Activated CD4-positive, alpha-beta T cell treated with anti-CD3 and anti-CD28 coated beads for 36 hours (primary cell): ENCODE results near the gene BCL7A. TPM values are rescaled to one million over a fixed set of nuclear protein-coding genes. Genes with fewer than 3 reads are reported as not detected.
A peak's percentile ranks its signal among the peaks of the same experiment; 100 is the strongest.

ENCODE experiments used
- ATAC-seq: fragments of 200-7000 bp; cut with Tn5 transposase; one replicate; pipeline ENCODE4 v1.10.0; 2021; ENCODE audit warnings: mild to moderate bottlenecking, moderate library complexity
- CTCF ChIA-PET: fragments of 350-600 bp; sonication (Branson Sonifier 250); formaldehyde crosslinking; loops from one replicate; lab custom pipeline; 2021; ENCODE audit warnings: antibody characterized with exemption; lab: Charles Lee
- POLR2A ChIA-PET: fragments of 350-600 bp; sonication (Branson Sonifier 250); formaldehyde crosslinking; loops from one replicate; lab custom pipeline; 2021; ENCODE audit warnings: antibody characterized with exemption, inconsistent platforms; lab: Charles Lee
- DNase-seq: peaks from one replicate; pipeline ENCODE4 v3.0.0-alpha.2; 2020
- H3K27ac Mint-ChIP-seq: one replicate; pipeline ENCODE4 v1.8.0; 2021; ENCODE audit warnings: mixed read lengths
- H3K27me3 Mint-ChIP-seq: one replicate; pipeline ENCODE4 v1.8.0; 2021; ENCODE audit warnings: mixed read lengths
- H3K36me3 Mint-ChIP-seq: one replicate; pipeline ENCODE4 v1.8.0; 2021; ENCODE audit warnings: low read depth, mixed read lengths
- H3K4me1 Mint-ChIP-seq: one replicate; pipeline ENCODE4 v1.8.0; 2021; ENCODE audit warnings: mixed read lengths
- H3K4me3 Mint-ChIP-seq: one replicate; pipeline ENCODE4 v1.8.0; 2021; ENCODE audit warnings: mild to moderate bottlenecking, moderate library complexity, mixed read lengths
- H3K9me3 Mint-ChIP-seq: one replicate; pipeline ENCODE4 v1.8.0; 2021; ENCODE audit warnings: low read depth, mixed read lengths
- intact Hi-C, 2 experiments: fragments of 100-400 bp; cut with DNase I in 1 of 2; cut with micrococcal nuclease in 1 of 2; formaldehyde crosslinking; loops; one replicate each; pipeline versions ENCODE4 v1.14.2 to v1.15.1; 2022 to 2024; cut with DNase I, micrococcal nuclease
- total RNA-seq, 2 experiments: library from RNA; stranded (reverse); gene quantifications; one replicate each; pipeline ENCODE4 v1.2.3, GENCODE V29; 2021

BCL7A gene
- 1 to 10 TPM; 6.4 to 6.6 TPM for total RNA-seq

DNA sequence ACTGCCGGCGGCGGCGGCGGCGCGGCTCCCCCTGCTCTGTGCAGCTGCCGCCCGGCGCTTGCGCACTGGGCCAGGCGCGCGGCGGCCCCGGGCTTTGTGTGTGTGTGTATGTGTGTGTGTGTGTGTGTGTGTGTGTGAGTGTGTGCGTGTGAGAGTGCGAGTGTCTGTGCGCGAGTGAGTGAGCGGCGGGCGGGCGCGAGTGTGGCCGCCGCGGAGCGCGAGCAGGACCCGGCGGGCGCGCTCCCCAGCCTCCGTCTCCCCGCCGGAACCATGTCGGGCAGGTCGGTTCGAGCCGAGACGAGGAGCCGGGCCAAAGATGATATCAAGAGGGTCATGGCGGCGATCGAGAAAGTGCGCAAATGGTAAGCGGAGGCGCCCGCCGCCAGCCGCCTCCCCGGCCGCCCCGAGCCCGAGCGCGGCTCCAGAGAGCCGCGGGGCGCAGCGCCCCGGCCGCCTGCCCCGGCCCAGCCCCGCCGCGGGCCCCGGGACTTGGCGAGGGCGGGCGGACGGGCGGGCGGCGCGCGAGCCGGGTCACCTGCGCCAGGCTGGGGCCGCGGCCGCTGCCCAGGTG is at the start of gene BCL7A:
Gene BCL7A (plus strand): TSS at position 63 of the 571 bp plus-strand sequence. CDS start 208 bp downstream, at position 271.
- no peaks in the 10 kb centered on the region for H3K36me3 Mint-ChIP-seq
- peak within 1 kb of the TSS; percentile 78 for H3K27ac Mint-ChIP-seq
- no peaks in the 10 kb centered on the region for H3K9me3 Mint-ChIP-seq
- ChIA-PET CTCF (interaction anchor here (1.4 kb wide), 1 partner anchor 30 kb away, joined by 4 read pairs; no protein-coding TSS in a partner anchor), POLR2A (no interaction called here)
- intact Hi-C loops, result loop anchor here (1.0 to 2.0 kb wide), 3 partner anchors 29 to 104 kb away; partner anchors contain the start of gene CFAP251 (in 2 of the 2)
- H3K4me3 Mint-ChIP-seq, result peak within 1 kb of the TSS; percentile 85
- peaks cover 13% of the 10 kb centered on the region for H3K27me3 Mint-ChIP-seq
- ATAC-seq (peak; percentile 83), DNase-seq (peak; percentile 75)
- peaks cover 5% of the 10 kb centered on the region for H3K4me1 Mint-ChIP-seq

DNA sequence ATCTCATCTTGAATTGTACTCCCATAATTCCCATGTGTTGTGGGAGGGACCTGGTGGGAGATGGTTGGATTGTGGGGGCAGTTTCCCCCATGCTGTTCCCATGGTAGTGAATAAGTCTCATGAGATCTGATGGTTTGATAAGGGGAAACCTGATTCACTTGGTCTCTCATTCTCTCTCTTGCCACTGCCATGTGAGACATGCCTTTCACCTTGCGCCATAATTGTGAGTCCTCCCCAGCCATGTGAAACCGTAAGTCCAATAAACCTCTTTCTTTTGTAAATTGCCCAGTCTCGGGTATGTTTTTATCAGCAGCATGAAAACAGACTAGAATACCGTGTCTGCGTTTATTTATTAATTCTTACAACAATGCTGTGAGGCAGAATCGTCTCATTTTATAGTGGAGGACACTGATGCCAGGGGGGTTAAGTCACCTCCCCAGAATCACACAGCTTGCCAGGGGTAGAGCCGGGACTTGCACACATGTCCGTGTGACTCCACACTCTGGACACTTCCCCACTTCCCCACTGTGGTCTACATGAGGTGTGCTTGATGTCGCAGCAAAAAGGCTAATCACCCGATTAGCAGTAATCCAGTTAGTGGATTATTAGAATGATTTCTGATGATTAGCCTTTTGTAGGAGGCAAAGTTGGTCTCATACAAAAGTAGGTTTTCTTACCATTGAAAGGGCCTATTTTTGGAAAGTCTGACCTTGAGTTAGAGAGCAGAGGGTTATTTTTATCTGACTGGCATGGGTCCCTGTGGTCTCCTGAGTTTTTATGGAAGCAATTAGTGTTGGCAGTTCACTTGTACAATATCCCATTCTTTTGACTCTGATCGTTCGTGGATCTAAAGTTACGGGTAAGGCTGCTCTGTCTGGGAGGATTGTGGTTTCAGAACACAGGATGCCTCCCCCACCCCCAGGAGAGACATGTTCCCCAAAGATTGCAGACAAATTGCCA is 47.4 kb upstream of the BCL7A start:
- no peaks in the 10 kb centered on the region for H3K4me1 Mint-ChIP-seq
- ChIA-PET POLR2A (no interaction called here), CTCF (no interaction called here)
- no peaks in the 10 kb centered on the region for H3K27me3 Mint-ChIP-seq
- DNase-seq (no peak), ATAC-seq (no peak)
- H3K4me3 Mint-ChIP-seq, result no peak overlapping the region
- H3K27ac Mint-ChIP-seq, result no peak overlapping the region
- H3K9me3 Mint-ChIP-seq, result peaks cover 11% of the 10 kb centered on the region
- intact Hi-C loops, result no loop called here
- H3K36me3 Mint-ChIP-seq, result peaks cover 4% of the 10 kb centered on the region

DNA sequence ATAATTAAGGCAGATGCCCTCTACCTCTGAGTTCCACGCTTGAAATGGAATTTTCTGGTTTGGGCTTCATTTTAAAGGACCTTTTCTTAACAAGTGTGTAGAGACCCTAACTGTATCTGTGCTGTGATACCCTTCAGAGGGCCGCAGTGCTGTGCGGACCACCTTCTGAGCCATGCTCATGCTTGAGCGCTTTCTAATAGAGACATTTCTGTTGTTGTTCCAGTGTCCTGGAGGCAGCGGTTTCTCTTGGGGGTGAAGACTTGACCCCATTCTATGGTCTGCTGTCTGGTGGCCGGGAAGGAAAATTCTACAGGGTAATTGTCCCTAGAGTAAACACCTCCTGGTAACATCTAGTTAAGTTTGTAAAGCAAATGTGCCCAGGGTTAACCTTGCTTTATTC is 46.7 kb upstream of the BCL7A start:
- CTCF ChIA-PET, result no interaction called here

DNA sequence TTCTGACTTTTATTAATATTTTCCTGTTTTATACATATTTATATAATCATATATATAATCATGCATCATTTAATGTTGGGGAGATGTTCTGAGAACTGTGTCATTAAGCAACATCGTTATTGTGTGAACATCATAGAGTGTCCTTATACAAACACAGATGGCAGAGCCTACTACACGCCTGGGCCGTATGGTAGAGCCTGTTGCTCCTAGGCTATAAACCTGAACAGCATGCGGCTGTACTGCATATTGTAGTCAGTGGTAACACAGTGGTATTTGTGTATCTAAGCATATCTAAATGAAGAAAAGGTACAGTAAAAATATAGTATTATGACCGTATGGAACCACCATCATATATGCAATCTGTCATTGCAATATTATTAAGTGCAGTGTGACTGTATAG is 44.7 kb upstream of the BCL7A start:
- POLR2A ChIA-PET, result no interaction called here

More for the DNA sequence above, 46.7 kb upstream of the BCL7A start:
- DNase-seq (no peak), ATAC-seq (no peak)
- POLR2A ChIA-PET, result no interaction called here
- Mint-ChIP-seq H3K4me1 (no peaks in the 10 kb centered on the region), H3K36me3 (peaks cover 4% of the 10 kb centered on the region), H3K27me3 (no peaks in the 10 kb centered on the region), H3K27ac (no peak overlapping the region), H3K4me3 (no peak overlapping the region), H3K9me3 (peaks cover 11% of the 10 kb centered on the region)
- intact Hi-C loops, result no loop called here

DNA sequence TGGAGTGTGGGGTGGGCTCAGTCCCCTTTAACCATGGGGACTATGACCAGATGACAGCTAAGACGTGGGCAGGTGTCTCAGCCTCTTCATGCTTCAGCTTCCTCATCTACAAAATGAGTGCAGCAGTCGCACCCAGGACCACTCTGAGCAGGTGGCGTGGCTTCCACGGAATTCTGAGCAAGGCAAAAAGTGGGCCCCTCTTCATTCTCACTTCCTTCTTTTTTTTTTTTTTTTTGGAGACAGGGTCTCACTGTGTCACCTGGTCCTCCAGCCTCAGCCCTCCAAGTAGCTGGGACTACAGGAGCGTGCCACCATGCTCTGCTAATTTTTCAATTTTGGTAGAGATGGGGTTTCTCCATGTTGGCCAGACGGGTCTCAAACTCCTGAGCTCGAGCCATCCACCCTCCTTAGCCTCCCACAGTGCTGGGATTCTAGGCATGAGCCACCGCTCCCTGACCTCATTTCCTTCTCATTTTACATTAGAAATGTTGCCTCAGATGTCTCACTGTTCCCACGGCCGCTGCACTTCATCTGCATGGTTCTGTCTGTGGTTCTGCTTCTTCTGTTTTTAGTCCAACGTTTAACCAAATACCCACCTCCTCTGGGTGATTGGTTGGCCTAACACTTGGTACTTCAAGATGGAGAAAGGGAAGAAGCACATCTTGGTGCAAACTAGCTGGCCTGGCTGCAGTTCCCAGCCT is 41.3 kb upstream of the BCL7A start:
- no peak overlapping the region for H3K4me3 Mint-ChIP-seq
- CTCF ChIA-PET, result interaction anchor here (1.0 kb wide), 1 partner anchor 11 kb away, joined by 5 read pairs; no protein-coding TSS in a partner anchor
- intact Hi-C loops, result no loop called here

More for the DNA sequence above, 44.7 kb upstream of the BCL7A start:
- H3K27ac Mint-ChIP-seq, result no peak overlapping the region
- no peak for ATAC-seq
- no peaks in the 10 kb centered on the region for H3K27me3 Mint-ChIP-seq
- H3K9me3 Mint-ChIP-seq, result peaks cover 9% of the 10 kb centered on the region
- intact Hi-C loops, result no loop called here
- no peak overlapping the region for H3K4me3 Mint-ChIP-seq
- CTCF ChIA-PET, result interaction anchor here (0.6 kb wide), 1 partner anchor 34 kb away, joined by 3 read pairs; no protein-coding TSS in a partner anchor
- peaks cover 5% of the 10 kb centered on the region for H3K4me1 Mint-ChIP-seq
- peaks cover 3% of the 10 kb centered on the region for H3K36me3 Mint-ChIP-seq
- no peak for DNase-seq

DNA sequence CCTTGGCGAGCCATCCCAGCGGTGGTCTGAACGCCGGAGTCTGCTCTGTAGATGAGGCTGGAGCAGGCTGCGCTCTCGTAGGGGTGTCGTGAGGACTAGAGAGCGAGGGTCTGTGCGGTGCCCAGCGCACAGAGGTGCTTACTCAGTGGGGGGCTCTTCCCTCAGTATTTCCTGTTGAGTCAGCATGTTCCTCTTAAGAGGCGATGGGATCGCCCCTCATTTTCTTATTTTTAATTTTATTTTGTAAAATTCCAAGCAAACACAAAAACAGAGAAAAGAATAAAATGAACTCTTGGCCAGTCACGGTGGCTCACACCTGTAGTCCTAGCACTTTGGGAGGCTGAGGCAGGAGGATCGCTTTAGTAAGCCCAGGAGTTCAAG is 40.8 kb upstream of the BCL7A start:
- H3K4me1 Mint-ChIP-seq, result peaks cover 12% of the 10 kb centered on the region
- ATAC-seq (no peak), DNase-seq (no peak)
- POLR2A ChIA-PET, result no interaction called here
- no peaks in the 10 kb centered on the region for H3K36me3 Mint-ChIP-seq
- intact Hi-C loops, result no loop called here
- no peak overlapping the region for H3K4me3 Mint-ChIP-seq
- H3K9me3 Mint-ChIP-seq, result no peaks in the 10 kb centered on the region
- no peaks in the 10 kb centered on the region for H3K27me3 Mint-ChIP-seq
- CTCF ChIA-PET, result interaction anchor here (1.0 kb wide), 1 partner anchor 10 kb away, joined by 5 read pairs; no protein-coding TSS in a partner anchor
- H3K27ac Mint-ChIP-seq, result no peak overlapping the region

More for the DNA sequence above, 41.3 kb upstream of the BCL7A start:
- Mint-ChIP-seq H3K4me1 (peaks cover 12% of the 10 kb centered on the region), H3K27me3 (no peaks in the 10 kb centered on the region), H3K36me3 (no peaks in the 10 kb centered on the region), H3K27ac (no peak overlapping the region), H3K9me3 (no peaks in the 10 kb centered on the region)
- DNase-seq (peak; percentile 40), ATAC-seq (peak; percentile 68)
- POLR2A ChIA-PET, result no interaction called here

DNA sequence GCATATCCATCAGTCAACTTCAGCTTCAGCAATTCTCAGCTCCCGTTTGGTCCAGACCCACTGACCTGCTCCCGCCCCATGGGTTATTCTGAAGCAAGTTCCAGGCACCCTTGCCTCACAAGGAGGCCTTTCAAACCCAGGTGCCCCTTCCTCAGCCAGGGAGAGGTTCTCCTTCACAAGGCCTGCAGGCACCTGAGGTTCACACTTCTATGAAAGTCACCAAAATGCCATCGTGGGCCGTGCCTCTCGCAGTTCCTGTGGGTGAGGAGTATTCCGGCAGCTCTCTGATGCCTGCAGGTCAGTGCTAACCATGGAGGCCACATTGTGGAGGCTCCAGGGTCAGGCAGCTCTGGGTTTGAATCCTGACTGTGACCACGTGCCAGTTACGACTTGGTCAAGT is 40.2 kb upstream of the BCL7A start:
- H3K27me3 Mint-ChIP-seq, result no peaks in the 10 kb centered on the region
- H3K36me3 Mint-ChIP-seq, result no peaks in the 10 kb centered on the region
- ChIA-PET POLR2A (interaction anchor here (0.6 kb wide), 1 partner anchor 9 kb away, joined by 4 read pairs; no protein-coding TSS in a partner anchor), CTCF (no interaction called here)
- H3K9me3 Mint-ChIP-seq, result no peaks in the 10 kb centered on the region
- peaks cover 12% of the 10 kb centered on the region for H3K4me1 Mint-ChIP-seq
- ATAC-seq (no peak), DNase-seq (no peak)
- intact Hi-C loops, result no loop called here
- no peak overlapping the region for H3K4me3 Mint-ChIP-seq
- H3K27ac Mint-ChIP-seq, result no peak overlapping the region

DNA sequence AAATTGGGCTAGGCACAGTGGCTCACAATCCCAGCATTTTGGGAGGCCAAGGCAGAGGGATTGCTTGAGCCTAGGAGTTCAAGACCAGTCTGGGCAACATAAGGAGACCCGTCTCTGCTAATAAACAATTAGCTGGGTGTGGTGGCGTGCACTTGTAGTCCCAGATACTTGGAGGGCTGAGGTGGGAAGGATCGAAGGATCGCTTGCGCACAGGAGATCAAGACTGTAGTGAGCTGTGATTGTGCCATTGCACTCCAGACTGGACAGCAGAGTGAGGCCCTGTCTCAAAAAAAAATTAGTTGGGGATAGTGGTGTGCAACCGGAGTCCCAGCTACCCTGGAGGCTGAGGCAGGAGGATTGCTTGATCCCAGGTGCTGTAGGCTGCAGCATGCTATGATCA is 38.7 kb upstream of the BCL7A start:
- H3K27me3 Mint-ChIP-seq, result no peaks in the 10 kb centered on the region
- no peaks in the 10 kb centered on the region for H3K36me3 Mint-ChIP-seq
- no peak for ATAC-seq
- ChIA-PET POLR2A (no interaction called here), CTCF (interaction anchor here (0.6 to 1.0 kb wide), 2 partner anchors 45 to 372 kb away, joined by 3 read pairs; no protein-coding TSS in a partner anchor)
- H3K27ac Mint-ChIP-seq, result no peak overlapping the region
- H3K4me3 Mint-ChIP-seq, result no peak overlapping the region
- H3K9me3 Mint-ChIP-seq, result no peaks in the 10 kb centered on the region
- intact Hi-C loops, result no loop called here
- peaks cover 12% of the 10 kb centered on the region for H3K4me1 Mint-ChIP-seq
- no peak for DNase-seq

DNA sequence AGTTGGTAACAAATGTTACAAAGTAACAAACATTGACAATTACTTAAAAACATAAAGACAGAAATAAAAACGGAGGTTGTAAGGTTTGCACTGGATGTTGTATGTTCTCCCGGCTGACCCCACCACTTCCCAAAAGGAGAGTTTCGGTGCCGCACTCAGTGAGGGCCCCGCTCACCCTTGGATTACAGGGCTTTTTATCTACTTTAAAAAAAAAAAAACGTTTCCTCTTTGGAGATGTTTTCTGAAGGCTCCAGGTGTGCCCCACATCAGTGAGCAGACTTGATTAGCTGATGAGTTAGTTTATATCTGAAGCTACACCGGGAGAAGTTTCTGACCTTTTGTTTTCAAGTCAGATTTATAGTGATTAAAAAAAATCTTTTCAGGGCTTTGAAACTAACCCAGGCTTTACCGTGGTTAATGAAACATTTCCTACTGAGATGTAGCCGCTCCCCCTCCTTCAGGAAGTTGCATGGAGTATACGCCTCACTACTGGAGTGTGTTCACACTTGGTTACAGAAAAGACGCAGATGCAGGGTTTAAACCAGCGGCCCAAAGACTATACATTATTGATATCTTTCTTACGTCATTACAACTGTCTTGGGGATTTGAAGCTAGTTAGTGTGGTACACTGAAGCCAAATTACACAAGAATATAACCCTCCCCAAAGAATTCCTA is 38.0 kb upstream of the BCL7A start:
- Mint-ChIP-seq H3K27me3 (no peaks in the 10 kb centered on the region), H3K4me1 (peaks cover 12% of the 10 kb centered on the region), H3K9me3 (no peaks in the 10 kb centered on the region), H3K4me3 (no peak overlapping the region), H3K27ac (no peak overlapping the region), H3K36me3 (no peaks in the 10 kb centered on the region)
- intact Hi-C loops, result no loop called here
- CTCF ChIA-PET, result interaction anchor here (0.6 to 1.2 kb wide), 5 partner anchors 22 to 371 kb away, joined by 3 read pairs; partner anchors contain the start of gene CFAP251
- DNase-seq, result no peak
- POLR2A ChIA-PET, result no interaction called here
- no peak for ATAC-seq

DNA sequence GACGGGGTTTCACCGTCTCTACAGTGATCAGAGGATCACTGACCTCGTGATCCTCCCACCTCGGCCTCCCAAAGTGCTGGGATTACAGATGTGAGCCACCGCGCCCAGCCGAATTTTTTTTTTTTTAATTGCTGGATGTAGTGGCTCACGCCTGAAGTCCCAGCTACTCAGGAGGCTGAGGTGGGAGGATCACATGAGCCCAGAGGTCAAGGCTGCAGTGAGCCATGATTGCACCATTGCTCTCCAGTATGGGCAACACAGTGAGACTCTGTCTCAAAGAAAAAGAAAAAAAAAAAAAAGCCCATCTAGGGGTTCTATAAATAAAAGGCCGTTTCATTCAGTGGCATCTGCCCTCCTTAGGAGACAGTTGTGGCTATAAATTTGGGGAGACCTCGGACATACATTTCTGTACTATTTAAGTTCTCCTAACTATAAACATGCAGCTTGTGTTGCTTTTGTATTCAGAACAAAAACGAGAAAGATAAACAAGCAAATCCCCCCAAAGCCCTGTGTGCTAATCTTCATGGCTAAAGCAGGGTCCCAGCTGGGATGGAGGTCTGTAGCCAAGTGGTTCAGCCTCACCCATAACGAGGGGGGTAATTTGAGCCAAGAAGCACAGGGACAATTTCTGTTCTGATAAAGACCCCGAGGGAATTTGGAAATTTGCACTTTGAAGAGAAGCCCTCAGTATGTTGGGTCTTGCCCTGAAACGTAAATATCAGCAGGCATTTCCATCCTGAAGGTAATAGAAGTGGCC is 35.0 kb upstream of the BCL7A start:
- no peak overlapping the region for H3K27ac Mint-ChIP-seq
- no peaks in the 10 kb centered on the region for H3K36me3 Mint-ChIP-seq
- intact Hi-C loops, result no loop called here
- no peaks in the 10 kb centered on the region for H3K9me3 Mint-ChIP-seq
- ChIA-PET POLR2A (no interaction called here), CTCF (interaction anchor here (0.7 kb wide), 1 partner anchor 68 kb away, joined by 4 read pairs; no protein-coding TSS in a partner anchor)
- H3K4me1 Mint-ChIP-seq, result peaks cover 19% of the 10 kb centered on the region
- ATAC-seq (no peak), DNase-seq (no peak)
- no peaks in the 10 kb centered on the region for H3K27me3 Mint-ChIP-seq
- H3K4me3 Mint-ChIP-seq, result no peak overlapping the region
